NCI-H526 treated with DMSO at 0.1 percent for 48 hours (cell line): ENCODE data around the gene CDX2.

Experiments
- DNase-seq: peaks from one replicate; lab custom pipeline; 2025; lab: John Stamatoyannopoulos, UW

Gene CDX2

GRCh38 chr13:27978301-27978968, 9.3 kb upstream of the CDX2 start:
- DNase-seq: no peak

DNA sequence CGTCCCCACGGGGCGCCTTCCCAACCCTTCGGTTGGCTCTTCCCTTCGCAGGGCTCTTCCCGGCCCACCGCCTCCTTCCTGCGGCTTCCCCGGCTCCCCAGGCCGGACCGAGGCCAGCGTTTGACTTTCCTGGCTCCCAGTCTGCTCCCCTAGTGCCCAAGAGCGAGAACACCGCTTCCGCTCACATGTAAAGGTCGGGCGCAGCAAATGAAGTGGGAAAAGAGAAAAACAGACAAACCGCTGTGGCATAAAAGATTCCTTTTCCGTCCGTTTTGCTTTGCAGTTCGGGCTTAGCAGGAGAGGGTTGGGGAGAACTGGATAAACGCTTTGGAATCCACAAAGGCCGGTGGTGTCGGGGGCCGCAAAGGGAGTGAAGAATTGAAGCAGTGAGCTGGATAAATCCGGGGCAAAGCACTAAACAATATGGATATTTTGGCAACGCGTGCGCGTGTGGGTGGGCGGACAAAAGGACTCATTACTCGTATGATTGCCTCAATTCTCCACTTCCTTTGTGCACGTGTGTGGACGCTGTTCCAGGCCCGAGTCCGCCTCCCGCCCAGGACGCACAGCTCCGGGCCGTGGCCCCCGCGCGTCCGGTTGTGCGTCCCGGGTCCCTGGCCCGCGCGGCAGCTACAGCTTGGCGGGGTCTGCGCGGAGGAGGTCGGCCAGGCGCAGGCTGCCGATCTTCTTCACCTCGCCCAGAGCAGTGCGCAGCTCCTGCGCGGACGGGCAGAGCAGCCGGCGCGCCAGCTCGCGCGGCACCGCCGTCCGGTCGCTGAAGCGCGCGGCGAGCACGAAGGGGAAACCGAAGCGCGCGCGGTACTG, 8.6 kb upstream of the CDX2 start:
- DNase-seq: no peak

DNA sequence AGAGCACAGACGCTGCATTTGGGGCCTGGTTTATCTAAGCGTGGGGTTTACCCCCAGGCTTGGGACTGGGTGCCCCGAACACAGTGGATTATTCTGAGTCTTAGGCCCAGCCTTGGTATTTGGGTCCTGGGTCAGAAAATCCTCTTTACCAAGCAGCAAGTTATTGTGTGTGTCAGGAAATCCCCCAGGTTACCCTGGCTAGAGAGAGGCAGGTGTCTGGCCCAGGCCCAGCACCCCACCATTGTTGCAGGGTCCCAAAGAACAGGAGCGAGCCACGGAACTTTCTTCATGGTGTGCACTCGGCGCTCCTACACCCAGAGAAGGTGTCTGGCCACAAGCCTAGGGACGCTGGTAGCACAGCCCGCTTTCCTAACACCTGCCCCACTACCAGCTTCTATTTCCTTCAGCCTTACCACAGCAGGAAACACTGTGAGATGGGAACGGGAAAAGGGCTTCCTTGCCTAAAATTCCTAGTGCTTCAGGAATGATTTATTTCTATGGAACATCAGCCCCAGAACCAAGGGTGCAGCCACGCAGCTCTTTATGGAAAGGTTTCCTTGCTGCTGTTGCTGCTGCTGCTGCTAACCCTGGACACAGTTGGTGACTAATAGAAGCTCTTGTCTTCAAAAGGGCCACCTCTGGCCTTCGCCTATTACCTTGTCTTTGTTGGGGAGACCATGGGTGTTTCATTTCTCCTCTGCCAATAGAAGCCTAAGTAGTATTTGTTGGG, 7.4 kb upstream of the CDX2 start:
- DNase-seq: no peak

GRCh38 chr13:27975564-27976361, 6.6 kb upstream of the CDX2 start:
- DNase-seq: no peak

- DNase-seq: no peak
Measured at GRCh38 chr13:27973961-27974662, 5.0 kb upstream of the CDX2 start.

GRCh38 chr13:27973291-27973690, 4.2 kb upstream of the CDX2 start:
- no peak for DNase-seq

DNA sequence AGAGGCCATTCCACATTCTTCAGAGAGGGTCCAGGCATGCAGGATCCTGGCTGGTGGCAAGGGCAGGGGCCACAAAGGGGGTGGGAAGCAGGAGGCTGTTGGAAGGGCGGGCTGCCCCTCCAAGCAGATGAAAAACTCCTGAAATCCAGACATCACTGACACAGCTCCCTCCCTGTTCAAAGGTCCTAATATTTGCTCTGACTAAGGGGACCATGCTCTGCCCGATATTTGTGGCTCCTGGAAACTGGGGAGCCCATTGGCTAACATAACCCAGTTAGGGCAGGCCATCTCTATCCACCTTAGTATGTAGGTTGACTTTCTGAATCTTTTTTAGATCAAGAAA, 3.3 kb upstream of the CDX2 start:
- DNase-seq: no peak

DNA sequence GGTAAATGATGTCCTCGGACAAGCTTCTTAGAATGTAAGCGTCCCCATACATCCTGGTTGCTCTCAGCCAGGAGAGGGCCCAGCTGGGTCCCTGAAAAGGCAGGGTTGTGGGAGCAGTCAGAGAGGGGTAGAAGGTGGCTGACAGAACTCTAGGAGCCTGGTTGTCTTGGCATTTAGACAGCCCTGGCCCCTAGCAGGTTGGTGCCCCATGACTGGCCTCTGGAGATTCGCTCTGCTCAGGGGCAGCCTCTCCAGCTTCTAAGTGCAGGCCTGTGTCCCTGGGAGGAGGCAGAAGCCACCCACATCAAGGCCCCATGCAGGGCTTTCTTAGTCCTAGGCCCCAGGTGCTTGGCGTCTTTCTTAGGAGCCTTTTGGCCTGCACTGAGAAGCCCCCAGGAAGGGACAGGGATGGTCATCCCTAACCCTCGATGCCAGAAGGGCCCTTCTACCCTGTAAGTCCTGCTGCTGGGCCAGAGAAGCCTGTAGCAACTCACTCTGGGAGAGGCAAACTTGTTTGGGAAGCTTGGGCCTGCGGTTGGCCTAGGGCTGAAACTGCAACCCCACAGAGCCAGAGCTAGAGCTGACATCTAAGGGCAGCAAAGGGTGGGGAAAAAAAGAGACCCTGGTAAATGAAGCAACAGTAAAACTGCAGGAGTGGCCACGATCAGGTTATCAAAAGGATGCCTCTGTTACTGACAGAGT, 2.8 kb upstream of the CDX2 start:
- DNase-seq: no peak

DNA sequence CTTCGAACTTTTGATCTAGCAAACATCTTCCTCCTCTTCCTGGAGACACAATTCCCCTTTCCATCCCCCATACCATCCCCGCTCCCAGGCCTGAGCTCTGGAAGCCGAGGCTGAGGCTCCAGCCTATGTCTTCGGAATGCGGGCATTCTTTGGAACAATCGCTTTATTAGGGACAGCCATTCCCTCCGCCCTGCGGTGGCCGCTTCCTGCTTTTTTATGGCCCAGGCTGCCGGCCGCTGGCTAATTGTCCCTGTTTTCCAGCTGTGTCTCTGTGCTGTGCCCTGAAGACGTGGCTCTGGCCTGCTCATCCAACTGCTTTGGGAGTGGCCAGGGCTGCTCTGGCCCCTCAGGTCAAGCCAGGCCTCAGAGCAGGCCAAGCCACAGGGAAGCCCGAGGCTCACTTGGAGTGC, 2.1 kb upstream of the CDX2 start:
- no peak for DNase-seq

GRCh38 chr13:27970382-27971235, 1.5 kb upstream of the CDX2 start:
- no peak for DNase-seq

- no peak for DNase-seq
Measured at GRCh38 chr13:27969866-27970229, 733 bp upstream of the CDX2 start.

GRCh38 chr13:27968316-27969081, 616 bp downstream of the CDX2 start:
- DNase-seq: peak; percentile 62

- DNase-seq: peak; percentile 55
Measured at GRCh38 chr13:27967736-27968315, 1.3 kb downstream of the CDX2 start.

- peak; percentile 30 for DNase-seq
Measured at GRCh38 chr13:27967203-27967735, 1.8 kb downstream of the CDX2 start.

DNA sequence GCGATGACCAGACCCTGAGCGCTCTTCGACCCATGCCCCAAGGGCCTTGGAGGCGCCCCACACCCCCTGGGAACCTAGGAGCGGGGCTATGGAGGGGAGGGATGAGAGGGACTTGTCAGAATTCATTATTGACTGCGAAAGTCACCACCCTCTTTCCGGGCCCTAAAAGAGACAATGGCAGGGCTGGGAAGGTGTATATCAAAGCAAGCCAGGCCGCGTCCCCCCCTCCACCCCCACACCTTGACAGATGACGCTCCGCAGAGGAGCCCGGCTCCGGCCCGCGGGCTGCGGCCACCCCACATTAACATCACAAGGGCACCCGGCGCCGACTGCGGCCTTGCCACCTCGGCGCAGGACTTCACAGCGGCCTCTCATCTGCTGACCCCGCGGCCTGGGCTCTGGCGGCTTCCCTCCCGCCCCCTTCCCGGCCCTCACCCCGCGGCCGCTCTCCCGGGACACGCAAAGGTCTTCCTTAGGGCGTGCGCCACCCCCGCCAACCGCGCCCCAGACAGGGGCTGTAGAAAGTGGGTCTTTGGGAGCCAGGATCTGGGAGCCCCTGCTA, 2.4 kb downstream of the CDX2 start:
- DNase-seq: peak; percentile 59

GRCh38 chr13:27965740-27966640, 3.1 kb downstream of the CDX2 start:
- peak; percentile 66 for DNase-seq

DNA sequence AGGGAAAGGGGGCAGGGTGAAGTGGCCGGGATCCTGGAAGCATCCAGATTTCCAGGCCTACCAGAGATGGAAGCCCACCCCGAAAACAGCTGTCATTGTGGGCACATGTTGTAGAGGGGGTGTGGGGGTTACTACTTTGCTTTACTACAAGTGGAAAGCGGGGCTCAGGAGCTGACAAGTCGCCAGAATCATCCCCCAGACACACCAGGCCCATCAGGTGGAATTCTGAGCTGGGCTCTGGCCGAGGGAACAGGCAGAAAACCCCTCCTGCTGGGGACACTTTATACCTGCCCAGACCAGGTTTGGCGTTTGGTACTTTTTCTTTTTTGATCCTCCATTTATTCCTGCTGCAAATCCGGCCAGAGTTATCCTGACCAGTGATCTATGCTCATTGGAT, 3.8 kb downstream of the CDX2 start:
- DNase-seq: no peak
